Occipital lobe (tissue), 2 donors: ENCODE data around the gene MMP24. TPM values are rescaled to one million over a fixed set of nuclear protein-coding genes. Genes with fewer than 3 reads are reported as not detected.

Source experiments
- DNase-seq: peaks from one replicate; lab custom pipeline; 2025; lab: John Stamatoyannopoulos, UW
- total RNA-seq: library from RNA; depleted of rRNA; stranded (reverse); fragments of >200 nt; gene quantifications from one replicate; pipeline ENCODE4 v1.2.3, GENCODE V29; 2014

The MMP24 gene
- total RNA-seq, 1 donor from 2014 or later: 76.1 TPM

- DNase-seq: no peak
These were observed 52.5 kb downstream of the MMP24 start for GRCh38 chr20:35279040-35279439.

- no peak for DNase-seq
These were observed 53.2 kb downstream of the MMP24 start for GRCh38 chr20:35279533-35280174.

GRCh38 chr20:35280523-35280922 lies 54.0 kb downstream of the MMP24 start:
- DNase-seq: no peak

- no peak for DNase-seq
These were observed 55.1 kb downstream of the MMP24 start for GRCh38 chr20:35281506-35282101.

GRCh38 chr20:35283441-35284266 lies 57.2 kb downstream of the MMP24 start:
- DNase-seq: no peak

GRCh38 chr20:35284267-35284991 lies 57.9 kb downstream of the MMP24 start, which contains the start of gene EIF6:
Gene EIF6, minus strand, starts transcription at chr20:35284772. Its CDS starts 285 bp downstream, at chr20:35284487.
- peak; percentile 81 for DNase-seq

GRCh38 chr20:35284992-35285805 lies 58.7 kb downstream of the MMP24 start:
- no peak for DNase-seq

- no peak for DNase-seq
These were observed 59.3 kb downstream of the MMP24 start for GRCh38 chr20:35285806-35286076.

GRCh38 chr20:35286077-35286898 lies 59.8 kb downstream of the MMP24 start:
- no peak for DNase-seq

GRCh38 chr20:35286899-35287508 lies 60.5 kb downstream of the MMP24 start:
- no peak for DNase-seq

- no peak for DNase-seq
These were observed 61.2 kb downstream of the MMP24 start for GRCh38 chr20:35287509-35288324.

GRCh38 chr20:35288325-35289060 lies 62.0 kb downstream of the MMP24 start:
- DNase-seq: no peak

- DNase-seq: no peak
These were observed 63.8 kb downstream of the MMP24 start for GRCh38 chr20:35290186-35290886.

- DNase-seq: no peak
These were observed 64.5 kb downstream of the MMP24 start for GRCh38 chr20:35290887-35291417.

- DNase-seq: no peak
These were observed 65.4 kb downstream of the MMP24 start, which contains the start of gene FAM83C for GRCh38 chr20:35291654-35292503. Gene FAM83C, minus strand, starts transcription at chr20:35292425. Its CDS starts 121 bp downstream, at chr20:35292304.
